Measurements from ENCODE around the gene B4GAT1. TPM values are rescaled to one million over a fixed set of nuclear protein-coding genes. Genes with fewer than 3 reads are reported as not detected.
A peak's percentile ranks its signal among the peaks of the same experiment; 100 is the strongest.

The B4GAT1 gene
- total RNA-seq, 1 experiment from 2014 or later = 6.7 TPM

GRCh38 chr11:66339686-66340483 lies 7.5 kb downstream of the B4GAT1 start:
- Mint-ChIP-seq H3K4me1 (ENCODE audit: insufficient read depth, unreplicated experiment) (peaks cover 48% of the 10 kb centered on the region), H3K27me3 (ENCODE audit: insufficient read depth, unreplicated experiment) (no peaks in the 10 kb centered on the region), H3K4me3 (ENCODE audit: unreplicated experiment) (no peak overlapping the region), H3K9me3 (ENCODE audit: unreplicated experiment) (no peaks in the 10 kb centered on the region), H3K27ac (ENCODE audit: low read depth, unreplicated experiment) (peak overlapping the region; percentile 57), H3K36me3 (ENCODE audit: insufficient read depth, unreplicated experiment) (peaks cover 49% of the 10 kb centered on the region)
- ChIA-PET CTCF (interaction anchor here (0.6 to 2.3 kb wide), 4 partner anchors 14 to 126 kb away, joined by 3 to 7 read pairs (median 3); no protein-coding TSS in a partner anchor), POLR2A (interaction anchor here (0.6 to 1.7 kb wide), 10 partner anchors 8 to 716 kb away, joined by 3 to 8 read pairs (median 4); partner anchors contain the start of gene B4GAT1)
- no peak for TF ChIP-seq CTCF (IDR thresholded peaks at IDR 0.05; ENCODE audit: unreplicated experiment)
- no peak for DNase-seq (ENCODE audit: unreplicated experiment)
- intact Hi-C loops (cut with micrococcal nuclease) = no loop called here
- no TSS peak for BruUV-seq (replicated peaks)

DNA sequence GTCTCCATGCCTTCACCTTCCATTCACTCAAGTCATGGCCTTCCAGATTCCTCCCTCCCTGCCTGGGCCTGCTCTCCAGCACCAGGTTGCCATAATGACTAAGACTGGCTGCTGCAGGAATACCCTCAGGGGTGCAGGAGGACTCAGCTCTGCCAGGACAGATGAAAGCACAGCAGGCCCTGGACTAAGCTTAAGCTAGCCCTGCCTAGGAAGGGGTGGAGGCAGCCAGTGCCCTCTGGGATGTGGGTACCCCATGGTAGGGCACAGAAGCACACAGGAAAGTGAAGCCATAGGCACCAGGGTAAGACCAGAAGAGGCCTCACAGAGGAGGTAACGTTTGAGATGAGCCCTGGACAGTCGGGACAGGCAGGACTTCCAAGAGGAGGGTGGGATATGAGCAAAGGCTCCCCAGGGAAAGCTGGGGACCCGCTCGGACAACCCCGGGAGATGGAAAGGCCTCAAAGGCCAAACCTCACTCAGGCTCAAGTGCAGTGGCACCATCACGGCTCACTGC lies 8.2 kb downstream of the B4GAT1 start:
- Mint-ChIP-seq H3K4me3 (ENCODE audit: unreplicated experiment) (peak overlapping the region; percentile 47), H3K27me3 (ENCODE audit: insufficient read depth, unreplicated experiment) (no peaks in the 10 kb centered on the region), H3K9me3 (ENCODE audit: unreplicated experiment) (no peaks in the 10 kb centered on the region), H3K27ac (ENCODE audit: low read depth, unreplicated experiment) (peak overlapping the region; percentile 8), H3K4me1 (ENCODE audit: insufficient read depth, unreplicated experiment) (peaks cover 46% of the 10 kb centered on the region), H3K36me3 (ENCODE audit: insufficient read depth, unreplicated experiment) (peaks cover 52% of the 10 kb centered on the region)
- DNase-seq (ENCODE audit: unreplicated experiment) = peak; percentile 94
- intact Hi-C loops (cut with micrococcal nuclease) = no loop called here
- BruUV-seq (replicated peaks) = no TSS peak
- ChIA-PET CTCF (interaction anchor here (0.7 to 2.3 kb wide), 3 partner anchors 27 to 126 kb away, joined by 3 to 7 read pairs (median 7); no protein-coding TSS in a partner anchor), POLR2A (interaction anchor here (0.6 to 1.8 kb wide), 13 partner anchors 8 to 717 kb away, joined by 3 to 14 read pairs (median 4); partner anchors contain the start of genes B4GAT1 and YIF1A)
- no peak for TF ChIP-seq CTCF (IDR thresholded peaks at IDR 0.05; ENCODE audit: unreplicated experiment)

DNA sequence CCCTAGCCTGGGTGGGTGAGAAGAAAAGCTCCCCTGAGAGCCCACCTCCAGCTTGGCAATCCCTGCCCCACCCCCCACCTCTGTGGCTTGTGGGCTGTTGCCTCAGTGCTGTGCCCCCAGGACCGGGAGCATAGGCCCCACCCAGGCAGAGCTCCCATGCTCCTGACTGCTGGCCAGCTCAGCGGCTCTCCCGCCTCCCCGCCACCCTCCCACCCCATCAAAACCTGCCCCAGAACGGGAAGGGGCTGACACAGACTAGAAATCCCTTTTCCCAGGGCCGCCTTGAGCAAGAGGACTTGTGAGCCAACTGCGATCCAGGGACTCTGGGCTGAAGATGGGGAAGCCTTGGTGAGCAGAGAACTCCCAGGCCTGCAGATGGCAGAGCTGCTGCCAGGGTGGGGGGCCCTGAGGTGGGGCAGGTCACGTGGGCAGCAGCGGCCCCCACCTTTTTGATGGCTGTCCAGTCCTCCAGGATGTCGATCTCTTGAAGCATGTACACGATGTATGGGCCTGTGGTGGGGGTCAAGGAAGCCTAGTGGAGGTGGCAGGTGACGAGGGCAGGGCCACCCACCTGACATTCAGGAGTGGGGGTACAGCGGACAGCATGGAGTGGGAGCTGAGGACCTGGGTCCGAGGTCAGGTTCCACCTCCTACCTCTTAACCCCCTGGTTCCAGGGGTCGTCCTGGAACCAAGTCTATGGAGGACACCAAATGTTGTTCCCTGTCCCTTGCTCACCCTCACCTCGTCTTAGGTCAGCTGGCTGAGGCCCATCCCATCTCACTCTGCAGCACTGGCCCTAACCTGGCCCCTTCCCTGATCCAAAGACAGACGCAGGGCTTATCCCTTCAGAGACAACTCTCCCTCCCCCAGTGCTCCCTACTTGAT lies 8.9 kb downstream of the B4GAT1 start:
- peak overlapping the region; percentile 8 for H3K27ac Mint-ChIP-seq (ENCODE audit: low read depth, unreplicated experiment)
- H3K4me3 Mint-ChIP-seq (ENCODE audit: unreplicated experiment) = peak overlapping the region; percentile 47
- no peak for TF ChIP-seq CTCF (IDR thresholded peaks at IDR 0.05; ENCODE audit: unreplicated experiment)
- peaks cover 58% of the 10 kb centered on the region for H3K36me3 Mint-ChIP-seq (ENCODE audit: insufficient read depth, unreplicated experiment)
- CTCF ChIA-PET = interaction anchor here (0.7 to 2.3 kb wide), 4 partner anchors 26 to 127 kb away, joined by 3 to 7 read pairs (median 5); no protein-coding TSS in a partner anchor
- H3K4me1 Mint-ChIP-seq (ENCODE audit: insufficient read depth, unreplicated experiment) = peaks cover 42% of the 10 kb centered on the region
- DNase-seq (ENCODE audit: unreplicated experiment) = no peak
- POLR2A ChIA-PET = interaction anchor here (0.6 to 1.8 kb wide), 17 partner anchors 8 to 680 kb away, joined by 3 to 14 read pairs (median 4); partner anchors contain the start of genes B4GAT1 and YIF1A
- intact Hi-C loops (cut with micrococcal nuclease) = no loop called here
- H3K9me3 Mint-ChIP-seq (ENCODE audit: unreplicated experiment) = no peaks in the 10 kb centered on the region
- BruUV-seq (replicated peaks) = no TSS peak
- no peaks in the 10 kb centered on the region for H3K27me3 Mint-ChIP-seq (ENCODE audit: insufficient read depth, unreplicated experiment)

All from MCF 10A (cell line).